ENCODE data around the gene DLGAP1.

DNA sequence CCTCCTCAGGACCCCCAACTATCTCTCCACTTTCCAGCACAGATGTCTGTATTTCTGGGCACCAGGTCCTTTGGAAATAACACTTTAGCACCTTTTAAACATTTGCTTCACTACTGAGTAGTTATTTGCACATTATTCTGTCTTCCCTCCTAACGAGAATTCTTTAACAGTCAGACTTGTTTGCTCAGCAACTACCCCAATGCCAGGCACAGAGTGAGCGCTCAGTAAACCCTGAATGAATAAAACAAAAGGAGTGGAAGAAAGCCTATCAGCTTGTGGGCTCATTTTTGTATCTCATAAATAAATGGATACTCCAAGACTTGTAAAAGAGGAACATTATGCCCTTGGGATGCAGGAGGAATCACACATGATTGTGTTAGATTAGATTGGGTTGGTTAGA is 554.8 kb downstream of the DLGAP1 start:
- TF ChIP-seq MXI1 (IDR thresholded peaks at IDR 0.05; ENCODE audit: borderline replicate concordance, low read depth, low read length): no peak
- TF ChIP-seq, protein P1, sequence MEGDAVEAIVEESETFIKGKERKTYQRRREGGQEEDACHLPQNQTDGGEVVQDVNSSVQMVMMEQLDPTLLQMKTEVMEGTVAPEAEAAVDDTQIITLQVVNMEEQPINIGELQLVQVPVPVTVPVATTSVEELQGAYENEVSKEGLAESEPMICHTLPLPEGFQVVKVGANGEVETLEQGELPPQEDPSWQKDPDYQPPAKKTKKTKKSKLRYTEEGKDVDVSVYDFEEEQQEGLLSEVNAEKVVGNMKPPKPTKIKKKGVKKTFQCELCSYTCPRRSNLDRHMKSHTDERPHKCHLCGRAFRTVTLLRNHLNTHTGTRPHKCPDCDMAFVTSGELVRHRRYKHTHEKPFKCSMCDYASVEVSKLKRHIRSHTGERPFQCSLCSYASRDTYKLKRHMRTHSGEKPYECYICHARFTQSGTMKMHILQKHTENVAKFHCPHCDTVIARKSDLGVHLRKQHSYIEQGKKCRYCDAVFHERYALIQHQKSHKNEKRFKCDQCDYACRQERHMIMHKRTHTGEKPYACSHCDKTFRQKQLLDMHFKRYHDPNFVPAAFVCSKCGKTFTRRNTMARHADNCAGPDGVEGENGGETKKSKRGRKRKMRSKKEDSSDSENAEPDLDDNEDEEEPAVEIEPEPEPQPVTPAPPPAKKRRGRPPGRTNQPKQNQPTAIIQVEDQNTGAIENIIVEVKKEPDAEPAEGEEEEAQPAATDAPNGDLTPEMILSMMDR (conservative IDR thresholded peaks at IDR 0.05; ENCODE audit: low read depth, low read length): no peak
- no peak for TF ChIP-seq NFE2L2 (IDR thresholded peaks at IDR 0.05; ENCODE audit: low read depth, low read length)
- TF ChIP-seq POLR2A (IDR thresholded peaks at IDR 0.05; ENCODE audit: low read depth, low read length): no peak
- TF ChIP-seq, protein P2, sequence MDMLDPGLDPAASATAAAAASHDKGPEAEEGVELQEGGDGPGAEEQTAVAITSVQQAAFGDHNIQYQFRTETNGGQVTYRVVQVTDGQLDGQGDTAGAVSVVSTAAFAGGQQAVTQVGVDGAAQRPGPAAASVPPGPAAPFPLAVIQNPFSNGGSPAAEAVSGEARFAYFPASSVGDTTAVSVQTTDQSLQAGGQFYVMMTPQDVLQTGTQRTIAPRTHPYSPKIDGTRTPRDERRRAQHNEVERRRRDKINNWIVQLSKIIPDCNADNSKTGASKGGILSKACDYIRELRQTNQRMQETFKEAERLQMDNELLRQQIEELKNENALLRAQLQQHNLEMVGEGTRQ (IDR thresholded peaks at IDR 0.05; ENCODE audit: low read depth, low read length): no peak
- TF ChIP-seq SMC3 (IDR thresholded peaks at IDR 0.05; ENCODE audit: low read depth, low read length): no peak
- TF ChIP-seq CHD1 (IDR thresholded peaks at IDR 0.05; ENCODE audit: low read depth, low read length): no peak
